Thoracic aorta (tissue), 2 donors: ENCODE data around the gene PPP1R12C. TPM values are rescaled to one million over a fixed set of nuclear protein-coding genes. Genes with fewer than 3 reads are reported as not detected.
A peak's percentile ranks its signal among the peaks of the same experiment; 100 is the strongest.

ENCODE experiments used
- ATAC-seq: fragments of 150-250 bp; one replicate; pipeline ENCODE4 v1.8.0; 2017; ENCODE audit warnings: low read depth; ENCODE audit not compliant: insufficient number of reproducible peaks, low FRiP score
- DNase-seq: peaks from one replicate; pipeline ENCODE4 v3.0.0-alpha.2; 2020; ENCODE audit warnings: low spot score
- H3K27ac ChIP-seq, 2 donors: fragments of 200-600 bp; sonication (generic); 1 replicate in 1 of 2; 2 replicates in 1 of 2; pipeline ENCODE4 v1.5.1; 2016; ENCODE audit warnings: mild to moderate bottlenecking in 2 of 2, moderate library complexity in 2 of 2
- H3K27me3 ChIP-seq: fragments of 200-600 bp; sonication (generic); replicated peaks from 2 replicates; pipeline ENCODE4 v1.6.0; 2016; ENCODE audit warnings: mild to moderate bottlenecking; ENCODE audit not compliant: insufficient read depth
- H3K36me3 ChIP-seq: fragments of 200-600 bp; sonication (generic); one replicate; pipeline ENCODE4 v1.5.1; 2016
- H3K4me1 ChIP-seq, 2 donors: fragments of 200-600 bp; sonication (generic); 1 replicate in 1 of 2; 2 replicates in 1 of 2; pipeline versions ENCODE4 v1.5.1 to v1.6.0; 2016; ENCODE audit warnings: low read depth in 2 of 2, mild to moderate bottlenecking in 1 of 2; ENCODE audit not compliant: control insufficient read depth in 1 of 2
- H3K4me3 ChIP-seq: fragments of 200-600 bp; sonication (generic); 2 replicates; pipeline ENCODE4 v1.5.1; 2016; ENCODE audit warnings: mild to moderate bottlenecking
- H3K9me3 ChIP-seq: fragments of 200-600 bp; sonication (generic); 2 replicates; pipeline ENCODE4 v1.5.1; 2016
- CTCF ChIP-seq: fragments of 200-600 bp; sonication (generic); IDR thresholded peaks from one replicate; pipeline ENCODE4 v1.5.1; 2019; ENCODE audit warnings: antibody characterized with exemption
- total RNA-seq, 2 donors: library from RNA; depleted of rRNA; stranded (reverse); fragments of >200 nt; gene quantifications; one replicate each; pipeline versions ENCODE4 v1.1.0 to v1.2.3, GENCODE V29; 2016

Gene PPP1R12C
- total RNA-seq, 2 donors from 2014 or later: 194 to 250 TPM

GRCh38 chr19:55133639-55134444, 16.4 kb upstream of the PPP1R12C start:
- no peaks in the 10 kb centered on the region for H3K27me3 ChIP-seq
- no peak for TF ChIP-seq CTCF
- no peak overlapping the region for H3K4me3 ChIP-seq
- H3K36me3 ChIP-seq: no peaks in the 10 kb centered on the region
- DNase-seq: no peak
- H3K27ac ChIP-seq: no peak overlapping the region
- no peaks in the 10 kb centered on the region for H3K4me1 ChIP-seq
- no peaks in the 10 kb centered on the region for H3K9me3 ChIP-seq
- ATAC-seq: no peak

GRCh38 chr19:55132453-55133129, 15.2 kb upstream of the PPP1R12C start:
- no peak overlapping the region for H3K27ac ChIP-seq
- no peaks in the 10 kb centered on the region for H3K36me3 ChIP-seq
- no peaks in the 10 kb centered on the region for H3K27me3 ChIP-seq
- no peak for TF ChIP-seq CTCF
- H3K4me1 ChIP-seq: no peaks in the 10 kb centered on the region
- DNase-seq (no peak), ATAC-seq (no peak)
- H3K4me3 ChIP-seq: no peak overlapping the region
- H3K9me3 ChIP-seq: no peaks in the 10 kb centered on the region

- Histone ChIP-seq H3K4me1 (no peaks in the 10 kb centered on the region), H3K36me3 (no peaks in the 10 kb centered on the region), H3K4me3 (no peak overlapping the region), H3K9me3 (no peaks in the 10 kb centered on the region), H3K27ac (no peak overlapping the region), H3K27me3 (no peaks in the 10 kb centered on the region)
- TF ChIP-seq CTCF: no peak
- DNase-seq (no peak), ATAC-seq (no peak)
These were observed 14.0 kb upstream of the PPP1R12C start for GRCh38 chr19:55131421-55131820.

GRCh38 chr19:55119053-55119452, 1.6 kb upstream of the PPP1R12C start:
- Histone ChIP-seq H3K4me3 (no peak overlapping the region), H3K4me1 (peaks cover 16 to 29% of the 10 kb centered on the region in 2 donors), H3K27me3 (no peaks in the 10 kb centered on the region), H3K36me3 (no peaks in the 10 kb centered on the region), H3K27ac (no peak overlapping the region), H3K9me3 (no peaks in the 10 kb centered on the region)
- TF ChIP-seq CTCF: no peak
- ATAC-seq (no peak), DNase-seq (no peak)

- no peak for DNase-seq
- no peak for TF ChIP-seq CTCF
- no peak for ATAC-seq
These were observed 1.1 kb upstream of the PPP1R12C start for GRCh38 chr19:55118401-55118991.

More at GRCh38 chr19:55118401-55118991, 1.1 kb upstream of the PPP1R12C start:
- H3K36me3 ChIP-seq: no peaks in the 10 kb centered on the region
- peak overlapping the region; percentile 83 for H3K4me3 ChIP-seq
- H3K27me3 ChIP-seq: no peaks in the 10 kb centered on the region
- H3K4me1 ChIP-seq: peaks cover 19 to 34% of the 10 kb centered on the region in 2 donors
- peak overlapping the region; percentile 76 to 78 for H3K27ac ChIP-seq
- H3K9me3 ChIP-seq: no peaks in the 10 kb centered on the region
